GM12891 (cell line): ENCODE measurements around the gene CPXM1.

Experiments
- PAX5 ChIP-seq: IDR thresholded peaks from 2 replicates; pipeline ENCODE4 v1.6.1; 2011; ENCODE audit warnings: low read length, moderate library complexity, mild to moderate bottlenecking; ENCODE audit not compliant: insufficient read depth, severe bottlenecking
- POLR2A ChIP-seq: IDR thresholded peaks from 2 replicates; pipeline ENCODE4 v1.6.1; 2011; ENCODE audit warnings: low read depth, low read length, control low read depth
- POLR2AphosphoS5 ChIP-seq: IDR thresholded peaks from 2 replicates; pipeline ENCODE4 v1.6.1; 2011; ENCODE audit warnings: low read depth, low read length, control low read depth
- SPI1 ChIP-seq: IDR thresholded peaks from 2 replicates; pipeline ENCODE4 v1.6.1; 2011; ENCODE audit warnings: low read depth, low read length, control low read depth
- TAF1 ChIP-seq: IDR thresholded peaks from 2 replicates; pipeline ENCODE4 v1.6.1; 2011; ENCODE audit warnings: low read depth, low read length, control low read depth

GRCh38 chr20:2794202-2794748 is 6.2 kb downstream of the CPXM1 start:
- TF ChIP-seq POLR2A (no peak), TAF1 (no peak), POLR2AphosphoS5 (no peak), PAX5 (no peak), SPI1 (no peak)
